Hematopoietic multipotent progenitor cell treated with erythropoietin and hydrocortisone succinate and interleukin-3 and kit ligand, for 6 days (in vitro differentiated cells): Measurements from ENCODE around the gene CALML3.

Experiments
- DNase-seq: peaks from one replicate; pipeline ENCODE4 v3.0.0-alpha.2; 2015

CALML3 gene

DNA sequence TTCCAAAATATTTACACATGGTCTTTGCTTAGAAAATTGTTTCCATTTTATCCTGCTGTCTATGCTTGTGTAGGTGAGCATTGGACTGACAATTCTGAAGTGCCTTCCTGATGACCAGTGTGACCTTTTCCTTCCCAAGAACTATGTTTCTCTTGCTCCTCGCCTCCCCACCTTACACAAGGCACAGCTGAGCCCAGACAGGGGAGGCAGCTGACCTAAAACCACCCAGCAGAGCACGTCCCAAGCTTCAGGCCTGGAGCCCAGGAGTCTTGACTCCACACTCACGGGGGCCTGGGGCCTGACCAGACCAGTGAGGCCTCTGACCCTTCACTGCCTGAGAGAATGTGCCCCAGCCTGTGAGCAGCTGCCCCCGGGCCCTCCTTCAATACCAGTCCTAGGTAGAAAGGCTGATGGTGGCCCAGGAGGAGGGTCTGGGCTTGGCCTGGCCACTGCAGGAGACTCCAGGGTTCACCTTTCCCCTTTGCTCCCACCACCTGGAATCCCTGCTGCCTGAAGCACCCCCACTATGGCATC, 32.4 kb upstream of the CALML3 start:
- DNase-seq, result no peak

DNA sequence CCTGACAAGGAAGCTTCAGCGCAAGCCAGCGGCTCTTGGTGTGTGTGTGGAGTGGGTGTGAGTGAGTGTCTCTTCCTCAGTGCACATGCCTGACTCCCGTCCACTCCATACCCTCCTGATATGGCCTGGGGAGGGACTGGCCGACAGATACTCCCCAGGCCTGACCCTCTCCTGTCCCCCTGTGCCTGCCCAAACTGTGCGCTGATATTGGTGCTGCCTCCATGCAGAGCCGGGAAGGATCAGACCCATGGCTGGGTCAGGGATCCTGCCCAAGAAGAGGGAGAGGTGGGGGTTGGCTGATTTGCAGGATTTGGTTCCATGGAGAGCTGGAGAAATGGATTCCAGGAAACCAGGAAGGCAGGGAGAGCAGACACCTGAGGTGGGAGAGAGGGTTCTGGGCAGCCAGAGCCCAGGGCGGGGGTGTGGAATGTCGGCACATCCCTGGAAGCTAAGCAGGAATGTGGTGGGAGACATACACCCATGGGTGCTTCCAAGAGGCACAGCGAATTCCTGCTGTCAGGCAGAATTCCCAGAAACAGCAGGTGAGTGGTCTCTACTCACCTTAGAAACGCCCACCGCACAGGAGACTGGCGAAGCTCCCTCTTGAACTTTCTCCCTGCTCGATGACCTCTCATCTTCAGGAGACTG, 31.7 kb upstream of the CALML3 start:
- no peak for DNase-seq

DNA sequence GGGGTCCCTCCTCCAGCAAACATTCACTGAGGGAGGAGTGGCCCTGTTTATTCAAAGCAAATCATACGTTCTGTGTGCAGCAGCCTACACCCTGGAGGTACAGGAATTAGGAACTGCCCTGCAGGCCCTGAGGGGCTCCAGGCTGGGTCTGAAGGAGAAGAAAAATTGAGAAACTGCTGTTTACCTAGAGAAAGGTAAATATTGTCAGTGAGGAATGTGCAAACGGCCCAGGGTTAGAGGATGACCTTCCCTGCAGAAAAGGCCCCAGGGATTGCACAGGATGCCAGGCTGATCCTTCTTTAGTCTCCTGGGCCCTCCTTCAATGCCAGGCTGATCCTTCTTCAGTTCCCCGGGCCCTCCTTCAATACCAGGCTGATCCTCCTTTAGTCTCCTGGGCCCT, 31.1 kb upstream of the CALML3 start:
- DNase-seq, result no peak

DNA sequence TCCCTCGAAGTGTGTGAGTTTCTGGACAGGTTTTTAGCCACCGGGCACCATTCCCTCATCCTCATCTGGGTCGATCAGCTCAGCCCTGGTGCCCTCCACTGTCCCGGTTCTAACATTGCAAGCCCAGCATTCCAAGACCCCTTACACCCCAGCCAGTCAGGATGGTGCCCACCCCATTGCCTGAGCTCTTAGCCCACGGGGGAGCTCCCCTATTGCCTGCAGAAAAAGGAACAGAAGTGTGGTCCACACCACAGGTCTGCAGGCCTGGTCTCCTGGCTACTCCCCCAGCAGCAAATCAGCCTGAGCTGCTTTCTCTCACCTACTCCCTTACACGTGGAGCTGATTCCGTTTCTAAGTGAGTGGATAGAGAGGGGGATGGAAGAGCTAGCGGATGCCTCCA, 30.1 kb upstream of the CALML3 start:
- no peak for DNase-seq

DNA sequence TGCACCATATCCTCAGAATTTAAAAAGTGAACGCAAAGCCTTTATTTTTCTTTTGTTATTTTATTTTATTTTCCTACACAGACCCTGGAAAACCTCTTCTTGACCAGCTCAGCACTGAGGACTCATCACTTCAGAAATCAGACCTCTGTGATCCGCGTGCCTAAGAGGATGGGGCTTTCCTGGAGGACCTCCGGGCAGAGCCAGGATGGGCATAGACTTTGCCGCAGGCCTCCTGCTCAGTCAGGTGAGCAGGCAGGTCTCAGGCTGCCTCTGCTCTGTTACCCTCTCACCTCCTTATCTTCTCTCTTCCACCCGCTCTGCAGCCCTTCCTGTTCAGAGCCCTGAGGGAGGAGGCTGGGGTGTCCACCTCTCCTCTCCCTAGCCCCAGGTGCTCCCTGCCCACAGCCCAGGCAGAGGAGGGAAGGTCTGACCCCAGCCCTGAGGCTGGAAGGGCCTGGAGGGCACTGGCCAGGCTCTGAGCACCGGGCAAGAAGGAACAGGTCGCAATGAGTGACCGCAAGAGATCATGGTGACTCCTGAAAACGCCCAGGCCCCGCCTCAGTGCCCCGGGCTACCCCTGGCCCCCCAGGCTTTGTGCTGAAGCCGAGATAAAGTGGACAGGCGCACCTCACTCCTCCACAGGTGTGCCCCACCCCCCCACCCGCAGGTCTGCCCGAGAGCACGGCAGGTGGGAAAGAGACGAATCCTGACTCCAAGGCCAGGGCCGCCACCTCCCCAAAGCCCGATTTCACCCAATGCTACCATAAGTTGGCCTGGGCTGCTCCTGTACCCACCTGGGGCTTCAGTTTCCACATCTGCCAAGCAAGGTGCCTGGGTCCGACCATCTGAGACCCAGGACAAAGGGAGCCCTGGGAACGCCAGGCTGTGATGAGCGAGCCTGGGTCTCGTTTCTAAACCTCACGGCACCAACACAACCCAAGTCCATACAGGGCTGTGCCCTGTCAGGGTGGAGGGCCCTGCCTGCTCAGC, 28.2 kb upstream of the CALML3 start:
- DNase-seq, result no peak

GRCh38 chr10:5497289-5497688, 27.5 kb upstream of the CALML3 start:
- DNase-seq, result no peak

- DNase-seq, result no peak
These were observed 26.6 kb upstream of the CALML3 start for GRCh38 chr10:5497948-5498730.

DNA sequence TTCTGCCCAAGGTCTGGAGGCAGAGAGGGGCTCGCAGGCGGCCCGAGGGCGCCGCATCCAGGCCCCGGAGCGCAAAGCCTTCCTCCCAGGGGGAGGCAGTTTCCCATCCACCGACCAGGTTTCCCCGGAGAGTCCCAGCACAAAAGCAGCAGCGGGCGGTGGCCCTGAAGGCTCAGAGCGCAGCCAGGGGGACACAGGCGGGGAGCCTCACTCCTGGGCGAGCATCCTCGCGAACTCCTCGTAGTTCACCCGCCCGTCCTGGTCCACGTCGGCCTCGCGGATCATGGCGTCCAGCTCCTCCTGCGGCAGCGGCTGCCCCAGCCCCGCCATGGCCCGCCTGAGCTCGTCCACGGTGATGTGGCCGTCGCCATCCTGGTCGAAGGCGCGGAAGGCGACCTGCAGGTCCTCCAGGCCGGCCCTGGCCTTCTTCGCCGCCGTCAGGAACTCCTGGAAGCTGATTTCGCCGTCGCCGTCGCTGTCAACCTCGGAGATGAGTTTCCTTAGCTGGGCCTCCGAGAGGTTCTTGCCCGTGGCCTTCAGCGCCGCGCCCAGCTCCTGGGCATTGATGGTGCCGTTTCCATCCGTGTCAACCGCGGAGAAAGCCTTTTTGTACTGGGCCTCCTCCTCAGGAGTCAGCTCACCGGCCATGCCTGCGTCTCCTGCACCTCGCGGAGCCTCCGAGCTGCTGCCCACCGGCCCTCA, 25.8 kb upstream of the CALML3 start:
- no peak for DNase-seq

- no peak for DNase-seq
These were observed 25.1 kb upstream of the CALML3 start, which contains the start of gene CALML5 for GRCh38 chr10:5499493-5500140. Gene CALML5 (minus strand): TSS chr10:5499570. CDS start chr10:5499438, 132 bp downstream.

DNA sequence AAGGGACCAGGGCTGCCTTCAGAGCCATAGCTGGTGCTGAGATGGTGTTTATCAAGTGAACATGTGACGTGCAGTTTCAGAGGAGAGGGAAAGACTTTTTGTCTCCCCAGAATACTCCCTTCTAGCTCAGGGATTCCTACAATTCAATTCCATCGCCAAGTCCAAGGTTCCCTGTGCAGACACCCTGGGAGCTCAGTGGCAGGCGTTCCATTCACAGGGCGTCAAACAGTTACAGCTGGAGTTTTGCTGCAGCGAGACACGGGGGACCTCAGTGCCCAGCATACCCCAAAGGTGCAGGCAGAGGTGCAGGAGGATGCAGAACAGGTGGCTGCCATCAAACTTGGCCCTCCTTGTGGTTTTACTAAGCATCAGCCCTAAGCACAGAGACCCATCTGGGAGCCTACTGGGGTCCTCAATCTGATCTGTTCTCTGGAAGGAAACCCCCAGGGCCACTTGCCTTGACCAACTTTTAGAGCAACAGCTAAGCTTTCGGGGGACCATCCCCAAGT, 24.5 kb upstream of the CALML3 start:
- no peak for DNase-seq

GRCh38 chr10:5500910-5501309, 23.9 kb upstream of the CALML3 start:
- DNase-seq, result no peak

DNA sequence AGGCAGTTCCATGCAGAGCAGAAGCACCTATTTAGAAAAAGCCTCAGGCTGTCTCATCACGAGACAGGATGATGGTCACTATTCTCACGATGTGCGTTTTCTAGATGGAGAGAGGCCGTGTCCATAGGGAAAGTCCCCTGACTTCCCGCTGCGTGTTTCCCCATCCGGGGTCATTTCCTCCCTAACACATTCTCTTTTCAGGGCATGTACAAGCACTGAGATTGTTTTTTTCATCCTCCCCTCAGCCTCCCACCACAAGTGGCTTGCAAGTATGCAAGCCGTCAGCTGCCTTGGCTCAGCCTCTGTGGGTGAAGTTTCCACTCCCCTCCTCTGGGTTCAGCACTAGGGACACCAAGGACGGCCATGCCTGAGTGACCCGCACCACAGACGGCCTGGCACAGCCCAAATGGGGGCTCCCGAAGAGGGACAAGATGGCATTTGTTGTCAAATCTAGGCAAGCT, 22.7 kb upstream of the CALML3 start:
- no peak for DNase-seq

DNA sequence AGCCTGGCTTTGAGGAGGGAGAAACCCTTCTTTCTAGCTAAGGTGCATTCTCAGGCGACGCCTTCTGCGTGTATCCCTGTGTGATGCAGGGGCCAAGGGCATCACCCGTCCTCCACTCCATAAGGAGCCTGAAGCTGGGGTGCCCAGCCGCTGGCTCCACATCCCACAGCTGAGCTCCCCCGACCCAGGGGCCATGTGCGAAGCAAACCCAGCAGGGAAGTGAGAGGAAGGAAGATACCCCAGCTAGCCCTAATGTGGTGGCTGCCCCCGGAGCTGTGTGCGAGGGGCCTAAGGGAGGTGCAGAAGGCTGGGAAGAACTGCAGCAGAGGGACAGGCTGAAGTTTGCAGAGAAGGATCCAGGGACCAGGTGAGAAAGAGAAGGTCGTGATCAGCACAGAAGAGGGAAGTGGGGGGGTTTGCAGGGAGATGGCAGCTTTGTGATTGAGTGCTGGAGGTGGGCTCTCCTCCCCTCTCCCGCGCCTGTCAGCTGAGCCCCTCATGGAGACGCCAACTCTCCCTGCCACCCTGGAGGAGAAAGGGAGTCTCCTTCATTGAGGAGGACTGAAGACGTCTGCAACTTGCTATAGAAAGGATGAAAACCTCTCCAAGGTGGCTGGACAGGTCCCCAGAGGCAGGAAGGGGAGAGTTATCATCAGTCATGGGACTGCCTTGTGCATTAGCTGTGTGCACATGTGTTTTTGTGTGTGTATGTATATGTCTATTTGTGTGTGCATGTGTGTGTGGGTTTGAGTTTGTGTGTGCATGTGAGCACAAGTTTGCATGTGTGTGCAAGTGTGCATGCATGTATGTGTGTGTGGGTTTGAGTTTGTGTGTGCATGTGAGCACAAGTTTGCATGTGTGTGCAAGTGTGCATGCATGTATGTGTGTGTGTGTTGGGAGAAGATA, 21.9 kb upstream of the CALML3 start:
- DNase-seq, result no peak

DNA sequence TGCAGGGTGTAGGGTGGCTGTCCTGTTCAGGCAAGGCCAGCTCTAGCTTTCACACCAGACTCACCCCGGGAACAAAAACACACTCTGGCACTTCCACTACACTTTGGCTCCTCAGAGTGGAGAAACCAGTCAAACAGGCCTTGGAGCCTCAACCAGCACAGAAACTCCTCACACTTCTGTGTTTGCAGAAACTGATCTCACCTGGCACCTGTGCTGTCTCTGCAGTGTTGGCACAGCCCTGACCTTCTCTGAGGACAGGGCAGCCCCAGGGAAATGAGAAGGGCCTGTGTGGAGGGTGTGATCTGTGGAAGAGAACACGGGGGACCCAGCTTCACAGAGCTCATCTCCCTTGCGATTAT, 21.3 kb upstream of the CALML3 start:
- no peak for DNase-seq

GRCh38 chr10:5504146-5505072, 20.4 kb upstream of the CALML3 start:
- DNase-seq, result no peak

DNA sequence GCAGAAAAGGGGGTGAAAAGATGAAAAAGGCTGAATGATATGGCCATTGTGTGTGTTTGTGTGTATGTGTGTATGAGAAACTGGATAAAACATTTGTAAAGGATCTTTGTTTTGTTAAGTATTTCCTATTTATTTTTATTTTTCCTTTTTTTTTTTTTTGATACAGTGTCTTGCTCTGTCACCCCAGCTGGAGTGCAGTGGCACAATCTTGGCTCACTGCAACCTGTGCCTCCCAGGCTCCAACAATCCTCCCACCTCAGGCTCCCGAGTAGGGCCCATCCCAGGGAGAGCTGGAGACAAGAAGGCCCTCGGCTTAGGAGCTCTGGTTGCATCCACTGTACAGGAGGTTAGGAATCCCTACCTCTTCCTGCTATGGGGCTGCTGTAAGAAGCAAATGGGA, 18.5 kb upstream of the CALML3 start:
- DNase-seq, result no peak

DNA sequence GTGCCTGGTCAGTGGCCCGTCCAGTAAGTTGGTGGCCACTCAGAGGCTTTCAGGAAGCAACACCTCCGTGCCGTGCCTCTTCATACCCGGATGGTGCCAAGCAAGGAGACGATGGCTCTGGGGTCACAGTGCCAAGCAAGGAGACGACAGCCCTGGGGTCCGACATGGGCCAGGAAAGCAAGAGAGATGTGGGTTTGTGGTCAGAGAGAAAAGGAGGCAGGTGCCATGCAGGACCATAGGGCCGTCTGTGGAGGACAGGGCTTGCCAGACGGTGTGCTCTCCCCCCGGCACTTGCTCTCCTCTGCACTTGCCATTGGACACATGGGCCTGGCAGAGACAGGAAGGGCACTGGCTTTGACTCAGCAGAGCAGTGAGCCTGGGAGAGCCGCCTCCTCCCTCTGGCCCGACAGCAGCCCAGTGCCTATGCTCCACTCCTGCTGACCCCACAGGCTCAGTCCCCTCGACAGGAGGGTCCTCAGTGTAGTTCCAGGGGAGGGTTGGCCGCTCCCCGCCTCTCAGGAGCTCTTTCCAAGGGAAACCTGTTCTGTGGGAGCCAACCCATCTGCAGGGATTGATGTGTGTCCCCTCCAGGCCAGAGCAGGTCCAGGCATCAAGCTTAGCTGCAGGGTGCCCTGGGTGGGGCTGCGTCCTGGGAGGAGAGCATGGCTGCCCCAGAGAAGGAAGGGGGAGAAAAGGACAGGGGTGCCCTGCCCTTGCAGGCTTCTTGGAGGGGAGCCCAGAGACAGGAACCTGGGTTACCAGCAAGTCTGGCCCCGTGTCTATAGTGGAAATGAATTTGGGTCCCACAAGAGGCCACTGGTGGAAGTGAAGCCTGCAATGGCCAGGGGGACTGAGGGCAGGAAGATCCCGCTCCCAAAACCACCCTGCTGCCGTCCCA, 17.8 kb upstream of the CALML3 start:
- DNase-seq, result no peak

GRCh38 chr10:5507649-5508131, 17.1 kb upstream of the CALML3 start:
- DNase-seq, result no peak
